ENCODE data around the gene ACACA.

ACACA gene

DNA sequence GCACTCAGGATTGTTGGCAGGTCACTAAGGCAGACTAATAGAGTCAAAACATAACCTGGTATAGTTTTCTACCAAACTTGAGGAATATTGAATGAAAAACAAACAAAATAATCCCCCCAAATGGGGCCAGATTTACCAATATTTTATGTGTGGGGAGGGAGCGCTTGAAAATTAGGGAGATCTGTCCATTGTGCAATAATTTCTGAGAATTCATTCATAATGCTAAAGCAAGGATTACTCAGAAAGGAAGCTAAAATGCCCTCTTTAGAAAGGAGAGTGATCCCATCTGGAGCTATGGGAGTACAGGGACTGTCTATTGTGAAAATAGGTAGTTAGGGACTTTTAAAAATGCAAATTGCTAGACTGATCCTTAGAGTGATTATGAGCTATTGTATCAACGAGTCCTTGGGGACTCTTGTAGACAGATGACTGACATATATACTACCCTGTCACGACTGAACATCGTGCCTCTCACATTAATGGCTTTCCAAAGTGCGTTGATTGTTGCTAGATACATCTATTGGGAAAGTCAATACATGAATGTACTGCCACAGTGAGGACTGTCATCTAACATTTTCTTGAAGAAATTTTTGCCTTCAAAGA lies 264.2 kb downstream of the ACACA start:
- no peak for DNase-seq (ENCODE audit: low read depth in 2 of 3, low spot score in 2 of 3)

DNA sequence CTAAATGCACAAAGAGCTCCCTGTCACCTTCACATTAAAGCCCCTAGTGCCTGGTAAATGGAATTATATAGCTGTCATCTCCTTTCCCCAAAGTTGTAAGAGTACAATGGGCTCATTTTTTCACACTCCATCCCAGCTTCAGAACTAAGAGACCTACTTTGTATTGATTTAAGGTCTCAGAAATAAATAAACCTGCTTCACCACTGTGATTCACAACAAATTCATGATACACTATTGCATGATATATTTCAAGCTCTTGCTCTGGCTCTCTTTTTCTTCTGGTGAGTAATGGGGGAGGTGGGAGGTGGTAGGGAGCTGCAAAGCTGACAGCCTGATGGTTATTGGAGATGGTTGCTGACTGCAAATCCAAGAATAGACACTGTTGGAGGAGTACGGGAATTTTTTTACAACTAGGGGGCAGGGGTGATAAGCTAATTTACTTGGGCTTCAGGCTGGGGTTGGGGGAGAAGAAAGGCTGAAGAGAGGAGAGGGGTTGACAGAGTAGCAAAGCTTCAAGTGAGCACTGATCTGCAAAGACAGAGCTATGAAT lies 268.0 kb downstream of the ACACA start:
- no peak for DNase-seq (ENCODE audit: low read depth in 2 of 3, low spot score in 2 of 3)

DNA sequence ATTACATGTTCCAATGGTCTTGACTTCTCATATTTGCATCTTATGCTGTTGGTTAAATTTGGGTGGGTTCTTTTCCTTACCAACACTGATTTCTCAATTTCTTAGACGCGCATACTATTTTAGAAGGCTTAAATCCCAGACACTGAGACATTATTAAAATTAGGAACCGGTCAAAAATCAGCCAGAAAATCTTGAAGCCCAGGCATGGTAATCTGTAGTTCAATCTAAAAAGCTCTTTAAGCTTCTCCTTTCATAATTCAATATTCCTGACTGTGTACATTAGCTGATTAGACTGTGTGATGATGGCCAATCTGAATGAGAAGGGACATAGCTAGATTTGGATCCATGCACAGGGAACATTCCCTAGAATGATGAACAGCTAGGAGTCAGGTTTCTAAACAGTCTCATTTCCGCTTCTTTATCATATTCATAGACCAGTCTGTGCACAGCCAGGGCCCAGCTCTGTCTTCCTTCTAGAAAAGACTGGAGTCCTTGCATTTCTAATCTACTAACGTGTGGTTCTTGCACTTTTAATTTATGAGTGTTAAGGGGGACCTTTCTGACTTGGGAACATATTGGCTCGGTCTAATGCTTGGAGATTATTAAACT lies 268.6 kb downstream of the ACACA start:
- no peak for DNase-seq (ENCODE audit: low read depth in 2 of 3, low spot score in 2 of 3)

DNA sequence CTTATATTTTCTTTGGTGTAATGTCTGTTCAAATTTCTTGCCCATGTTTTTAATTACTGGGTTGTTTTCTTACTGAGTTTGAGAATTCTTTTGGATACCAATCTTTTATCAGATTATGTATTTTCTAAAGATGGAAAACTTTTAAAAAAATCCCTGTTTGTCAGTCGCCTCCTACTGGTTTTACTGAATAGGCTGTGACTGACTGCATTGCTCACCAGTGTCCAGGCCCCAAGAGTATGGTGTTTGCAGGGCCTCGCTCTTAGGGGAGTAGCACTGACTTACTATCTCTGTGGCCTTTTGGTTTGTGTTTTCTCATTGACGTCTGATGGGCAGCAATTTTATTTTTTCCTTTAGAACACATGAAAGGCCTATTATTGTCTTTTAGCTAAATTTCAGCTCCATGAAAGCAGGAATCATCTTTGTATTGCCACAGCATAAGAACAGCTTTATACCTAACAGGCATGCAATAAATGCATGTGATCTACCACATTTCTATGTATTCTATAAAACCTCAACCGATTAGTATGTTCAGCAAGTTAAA lies 269.5 kb downstream of the ACACA start:
- DNase-seq (ENCODE audit: low read depth in 2 of 3, low spot score in 2 of 3) = no peak

DNA sequence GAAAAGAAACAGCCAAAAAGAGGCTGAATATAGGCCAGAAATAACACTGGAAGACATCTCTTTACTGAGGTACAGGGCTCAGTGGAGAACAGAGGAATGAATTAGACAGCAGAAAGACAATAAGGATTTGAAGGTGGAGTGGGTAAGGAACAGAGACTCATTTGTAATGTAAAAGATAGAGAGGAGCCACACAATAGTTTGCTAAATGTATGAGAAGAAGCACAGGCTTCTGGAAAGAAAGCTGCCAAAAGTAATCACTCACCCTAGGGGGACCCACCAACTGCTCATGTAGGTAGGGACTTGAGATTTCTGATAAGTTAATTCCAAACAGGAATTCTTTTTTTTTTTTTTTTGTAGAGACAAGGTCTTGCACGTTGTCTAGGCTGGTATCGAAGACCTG lies 271.1 kb downstream of the ACACA start:
- DNase-seq (ENCODE audit: low read depth in 2 of 3, low spot score in 2 of 3) = no peak

DNA sequence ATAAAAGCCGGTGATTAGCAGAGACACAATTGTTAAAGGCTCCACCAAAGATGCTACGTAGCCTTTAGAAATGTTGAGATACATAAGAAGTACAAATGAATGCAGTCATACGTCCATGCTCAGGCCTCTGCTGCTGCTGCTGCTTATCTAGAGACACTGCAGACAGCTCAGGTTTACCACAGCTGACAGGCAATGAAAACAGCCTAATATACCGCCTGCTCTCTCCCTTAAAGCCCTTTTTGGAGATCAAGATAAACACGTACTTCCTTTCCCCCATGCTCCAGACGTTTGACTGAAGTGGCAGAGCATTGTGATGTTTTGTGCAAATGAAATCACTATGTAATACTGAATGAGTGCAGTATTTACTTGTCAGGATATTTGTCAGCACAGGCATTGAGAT lies 272.6 kb downstream of the ACACA start:
- no peak for DNase-seq (ENCODE audit: low read depth in 2 of 3, low spot score in 2 of 3)

DNA sequence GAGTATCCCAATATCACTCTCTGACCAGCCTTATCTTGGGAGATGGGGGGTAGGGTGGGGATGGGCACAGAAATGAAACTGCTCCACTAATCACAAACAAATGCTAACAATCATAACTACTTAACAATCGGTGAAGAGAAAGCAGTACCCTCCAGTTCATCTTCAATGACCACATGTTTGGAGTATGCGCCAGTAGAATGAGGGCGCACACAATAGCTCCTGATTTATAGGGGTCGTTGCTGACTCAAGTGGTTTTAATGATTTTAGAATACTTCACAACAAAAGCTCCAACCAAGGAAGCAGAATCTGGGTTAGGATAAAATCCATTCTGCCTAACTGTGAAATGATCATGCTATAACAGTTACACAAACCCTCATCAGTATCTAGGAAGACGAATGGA lies 273.5 kb downstream of the ACACA start:
- no peak for DNase-seq (ENCODE audit: low read depth in 2 of 3, low spot score in 2 of 3)

DNA sequence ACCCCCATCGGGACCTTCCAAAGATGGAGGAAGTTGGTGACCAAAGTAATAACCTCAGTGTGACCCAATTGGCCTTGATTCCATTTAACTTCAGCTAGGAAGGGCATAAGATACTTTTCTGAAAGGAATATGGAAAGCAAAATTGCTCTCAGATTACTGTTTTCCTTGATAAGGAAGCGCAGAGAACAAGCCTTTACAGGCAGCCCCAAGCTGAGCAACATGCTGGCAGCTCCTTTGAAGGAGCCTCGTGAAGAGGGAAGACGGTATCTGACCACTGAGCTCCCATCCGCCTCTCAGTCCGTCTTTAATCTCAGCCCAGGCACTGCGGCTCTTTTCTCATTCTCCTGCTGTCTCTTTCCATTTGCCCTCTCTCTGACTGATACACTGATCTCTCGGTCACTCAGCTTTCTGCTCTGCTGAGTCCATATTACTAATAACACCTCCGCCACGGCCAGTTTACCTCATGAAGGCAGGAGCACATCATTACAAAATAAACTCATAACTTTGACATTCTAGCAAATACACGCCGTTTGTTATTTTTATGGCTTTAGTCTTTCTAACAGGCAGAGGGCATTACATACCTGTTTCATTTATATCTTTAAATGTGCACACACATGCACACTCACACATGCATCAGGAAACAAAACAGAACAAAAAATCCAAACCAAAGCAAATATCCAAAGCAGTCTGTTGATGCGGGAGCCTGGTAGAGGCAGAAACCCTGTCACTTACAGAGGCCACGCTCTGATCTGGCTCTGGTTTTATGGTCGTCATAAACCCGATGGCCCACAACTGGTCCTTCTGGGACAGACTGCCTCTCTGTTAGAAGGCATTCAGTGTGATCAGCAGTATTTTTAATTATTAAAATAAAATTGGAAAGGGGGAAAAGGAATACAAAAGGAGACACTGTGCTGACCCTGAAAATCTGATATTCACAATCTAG lies 274.7 kb downstream of the ACACA start:
- no peak for DNase-seq (ENCODE audit: low read depth in 2 of 3, low spot score in 2 of 3)

DNA sequence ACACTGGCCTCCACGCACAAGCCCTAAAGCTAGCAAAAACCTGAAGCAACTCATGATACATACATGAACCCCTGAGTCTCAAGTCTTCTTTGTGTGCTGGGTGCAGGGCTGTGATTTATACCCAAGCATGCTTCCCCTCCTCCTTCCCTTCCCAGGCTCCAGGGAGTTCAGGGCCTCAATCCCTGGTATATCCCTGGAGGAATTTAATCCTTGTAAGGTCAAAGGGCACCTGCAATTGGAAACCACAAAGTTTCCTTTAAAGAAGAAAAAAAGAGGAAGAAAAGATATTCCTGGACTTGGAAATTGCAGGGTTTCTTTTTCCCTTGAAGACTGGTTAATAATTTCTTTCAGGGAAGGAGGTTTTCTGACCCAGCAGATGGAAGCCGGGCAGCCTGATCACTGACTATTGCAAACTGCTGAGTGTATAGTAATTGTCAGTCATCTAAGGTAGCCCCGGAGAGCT lies 275.6 kb downstream of the ACACA start:
- no peak for DNase-seq (ENCODE audit: low read depth in 2 of 3, low spot score in 2 of 3)

DNA sequence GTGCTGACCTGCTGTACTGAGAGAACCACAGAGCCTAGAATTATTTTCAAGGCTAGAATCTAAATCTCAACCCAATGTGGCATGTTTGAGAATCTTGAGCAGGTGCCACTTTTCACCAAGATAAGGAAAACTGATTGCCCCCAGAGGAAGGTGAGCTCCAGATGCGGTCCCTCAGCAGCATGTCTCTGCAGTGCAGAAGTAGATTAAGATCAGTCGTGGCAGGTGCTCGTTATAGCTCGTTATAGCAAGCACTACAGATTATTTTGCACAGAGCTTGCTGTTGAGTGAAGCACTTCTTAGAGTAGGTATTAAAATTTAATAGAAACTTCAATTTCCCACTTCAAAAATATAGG lies 281.8 kb downstream of the ACACA start:
- no peak for DNase-seq (ENCODE audit: low read depth in 2 of 3, low spot score in 2 of 3)

DNA sequence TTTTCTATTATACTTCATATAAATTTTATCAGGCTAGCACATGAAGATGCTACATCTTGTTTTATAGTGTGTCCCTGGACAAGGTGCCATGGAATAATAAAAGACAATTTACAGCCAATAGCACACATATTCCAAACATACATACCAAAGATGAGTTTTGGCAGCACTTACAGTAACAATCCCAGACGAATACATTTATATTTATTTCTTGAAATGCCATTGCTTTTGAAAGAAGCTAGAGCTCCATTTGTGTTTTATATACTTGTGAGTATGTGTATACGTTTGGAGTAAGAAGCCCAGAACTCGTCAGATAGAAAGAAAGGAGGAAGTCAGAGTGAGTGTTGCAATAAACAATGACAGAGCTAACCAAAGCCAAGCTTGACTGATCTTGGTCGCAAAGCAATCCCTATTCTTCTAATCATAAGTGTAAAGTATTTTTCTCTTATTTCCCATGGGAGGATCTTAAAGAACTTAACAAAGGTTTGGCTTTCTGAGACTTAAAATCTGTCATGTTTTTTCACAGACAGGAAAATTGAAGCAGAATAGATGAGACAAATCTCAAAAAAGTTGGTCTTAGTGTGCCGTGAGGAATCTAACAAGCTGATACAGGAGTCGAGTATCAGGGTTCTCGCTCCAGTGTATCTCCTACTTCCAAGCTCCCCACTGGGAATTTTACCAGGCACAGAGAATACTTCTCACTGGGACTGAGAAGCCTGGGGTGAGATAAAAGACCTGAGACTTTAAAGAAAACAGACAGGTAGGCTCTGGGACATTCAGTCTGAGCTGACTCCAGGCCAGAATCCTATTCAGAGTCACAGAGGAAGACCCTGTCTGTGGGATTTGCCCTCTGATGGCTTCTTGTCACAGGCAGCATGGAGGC lies 282.5 kb downstream of the ACACA start:
- DNase-seq (ENCODE audit: low read depth in 2 of 3, low spot score in 2 of 3) = no peak

DNA sequence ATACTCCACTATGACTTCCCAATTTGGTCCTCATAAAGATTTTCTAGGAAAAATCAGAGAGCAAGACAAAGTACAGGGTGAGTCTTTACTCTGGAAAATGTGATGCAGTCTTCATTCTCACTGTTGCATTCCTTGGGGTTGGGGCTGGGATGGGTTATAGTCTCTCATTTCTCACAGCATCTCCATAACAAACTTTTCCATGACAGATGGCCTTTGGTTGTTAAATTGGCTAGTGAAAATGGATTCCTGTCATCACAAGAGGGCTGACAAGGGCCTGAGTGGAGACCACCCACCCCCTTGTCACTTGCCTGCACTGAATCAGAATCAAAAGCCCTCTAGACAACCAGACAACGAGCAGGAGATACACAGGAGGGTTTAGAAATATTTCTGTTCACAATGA lies 283.2 kb downstream of the ACACA start:
- DNase-seq (ENCODE audit: low read depth in 2 of 3, low spot score in 2 of 3) = no peak

DNA sequence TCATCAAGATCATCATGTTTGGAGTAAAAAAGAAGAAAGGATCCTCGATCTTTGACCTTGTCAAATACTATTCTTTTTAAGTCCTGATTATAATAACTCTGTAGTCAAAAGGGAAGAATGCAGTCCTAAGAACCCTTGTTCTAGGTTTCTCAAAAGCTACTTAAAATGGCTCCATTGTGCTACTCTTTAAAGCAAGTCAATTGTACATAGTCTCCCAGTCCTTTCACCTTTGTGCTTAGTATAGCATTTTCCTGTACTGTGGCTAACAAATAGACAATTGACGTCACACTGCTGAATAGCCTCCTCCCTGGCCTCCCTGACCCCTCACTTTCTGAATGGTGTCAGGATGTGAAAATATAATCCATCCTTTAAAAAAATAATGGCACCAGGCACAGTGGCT lies 285.0 kb downstream of the ACACA start:
- no peak for DNase-seq (ENCODE audit: low read depth in 2 of 3, low spot score in 2 of 3)

DNA sequence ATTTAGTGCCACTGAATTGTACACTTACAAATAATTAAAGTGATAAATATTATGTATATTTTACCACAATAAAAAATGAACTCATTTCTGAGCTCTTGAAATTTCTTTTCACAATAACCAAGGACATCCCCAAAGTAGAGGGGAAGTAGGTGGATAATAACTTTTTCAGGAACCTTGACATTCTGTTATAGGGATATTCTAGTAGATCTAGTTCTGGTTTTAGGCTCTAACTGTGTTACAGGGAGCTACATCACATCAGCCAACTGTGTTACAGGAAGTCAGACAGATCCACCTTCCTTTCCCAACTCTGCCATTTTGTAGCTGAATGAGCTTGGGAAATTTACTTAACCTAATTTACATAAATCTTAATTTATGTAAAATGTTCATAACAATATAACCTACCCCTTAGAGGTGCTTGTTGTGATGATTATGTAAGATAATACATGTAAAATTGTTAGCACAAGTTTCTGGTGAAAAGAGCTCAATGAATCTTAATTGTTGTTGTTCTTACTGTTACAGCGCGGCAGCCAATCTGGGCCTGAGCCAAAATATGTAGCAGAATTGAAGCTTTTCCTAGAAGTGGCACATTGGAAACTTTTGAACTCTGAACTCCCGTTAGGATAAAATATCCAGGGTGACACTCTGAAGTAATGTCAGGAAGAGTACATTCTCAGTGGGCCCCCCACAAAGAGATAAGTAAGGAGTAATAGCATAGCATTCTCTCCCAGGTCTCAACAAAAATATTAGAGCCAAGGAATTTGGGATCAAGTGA lies 288.1 kb downstream of the ACACA start:
- DNase-seq (ENCODE audit: low read depth in 2 of 3, low spot score in 2 of 3) = no peak

DNA sequence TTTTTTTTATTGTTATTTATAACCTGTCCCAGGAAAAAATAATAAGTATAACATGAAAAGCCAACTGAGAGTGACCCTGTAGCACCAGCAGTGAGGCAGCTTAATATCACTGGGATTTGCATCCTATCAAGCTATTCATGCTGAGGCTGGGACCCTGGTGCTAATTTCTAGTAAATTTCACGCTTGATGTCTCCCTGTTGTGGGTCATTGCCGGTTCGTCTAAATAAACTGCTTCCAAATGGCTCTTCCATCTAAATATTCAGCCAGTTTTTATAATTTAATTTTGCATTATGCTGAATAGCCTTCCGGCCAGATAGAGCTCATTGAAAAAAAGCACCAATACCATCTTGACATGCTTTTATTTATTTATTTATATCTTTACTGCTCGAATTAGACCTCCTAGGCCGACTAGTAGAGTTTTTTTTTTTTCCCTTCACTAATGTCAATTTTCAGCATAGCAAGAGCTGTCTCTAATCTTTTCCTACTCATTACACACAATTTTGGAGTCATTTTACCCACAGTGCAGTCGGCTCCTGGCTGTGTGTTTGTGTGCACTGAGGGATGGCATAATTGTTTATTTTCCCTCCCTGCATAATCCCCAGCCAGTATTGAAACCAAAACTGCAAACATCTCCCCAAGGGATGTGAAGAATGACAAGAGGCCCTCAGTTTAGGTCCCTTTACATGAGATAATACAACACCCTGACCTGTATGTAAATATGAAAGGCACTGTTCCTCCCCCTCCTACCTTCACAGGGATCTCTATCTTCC lies 289.1 kb downstream of the ACACA start:
- no peak for DNase-seq (ENCODE audit: low read depth in 2 of 3, low spot score in 2 of 3)

DNA sequence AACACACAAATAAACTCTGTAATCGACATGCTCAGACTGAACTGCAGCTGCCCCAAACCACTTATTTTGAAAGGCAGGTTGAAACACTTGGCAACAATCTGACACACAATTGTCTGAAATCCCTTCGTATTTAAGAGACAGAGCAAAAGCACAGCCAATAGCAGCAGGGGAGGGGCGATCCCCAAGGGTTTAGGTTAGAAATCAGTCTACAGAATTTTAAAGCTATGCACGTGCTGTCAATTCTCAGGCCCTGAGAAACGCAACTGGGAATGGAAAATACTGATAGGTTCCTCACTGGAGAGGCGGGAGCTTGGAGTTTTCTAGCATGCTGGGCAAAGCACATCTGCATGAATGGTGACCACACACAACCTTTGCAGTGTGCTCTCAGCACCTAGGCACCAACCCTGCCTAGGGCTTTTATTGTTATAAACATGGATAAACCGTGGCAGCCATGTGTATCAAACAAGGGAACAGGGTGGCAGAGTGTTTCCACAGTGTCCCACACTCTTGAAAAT lies 289.9 kb downstream of the ACACA start:
- DNase-seq (ENCODE audit: low read depth in 2 of 3, low spot score in 2 of 3) = no peak

DNA sequence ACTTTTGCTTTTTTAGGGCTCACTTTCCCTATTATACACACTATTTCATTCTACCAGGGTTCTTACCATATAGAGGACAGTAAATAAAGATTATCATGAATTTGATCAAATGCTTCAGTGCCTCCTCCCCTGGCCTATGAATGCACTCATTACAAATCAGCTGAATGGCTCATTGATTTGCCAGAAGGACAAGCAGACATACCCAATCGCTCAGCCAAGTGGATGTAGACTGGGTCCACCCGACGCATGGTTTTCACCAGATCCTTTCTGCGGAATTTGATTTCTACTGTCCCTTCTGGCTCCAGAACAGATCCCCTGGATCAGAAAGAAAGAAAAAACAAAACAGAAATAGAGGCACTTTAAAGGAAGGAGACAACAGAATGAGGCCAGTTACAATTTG lies 295.3 kb downstream of the ACACA start:
- no peak for DNase-seq (ENCODE audit: low read depth in 2 of 3, low spot score in 2 of 3)

DNA sequence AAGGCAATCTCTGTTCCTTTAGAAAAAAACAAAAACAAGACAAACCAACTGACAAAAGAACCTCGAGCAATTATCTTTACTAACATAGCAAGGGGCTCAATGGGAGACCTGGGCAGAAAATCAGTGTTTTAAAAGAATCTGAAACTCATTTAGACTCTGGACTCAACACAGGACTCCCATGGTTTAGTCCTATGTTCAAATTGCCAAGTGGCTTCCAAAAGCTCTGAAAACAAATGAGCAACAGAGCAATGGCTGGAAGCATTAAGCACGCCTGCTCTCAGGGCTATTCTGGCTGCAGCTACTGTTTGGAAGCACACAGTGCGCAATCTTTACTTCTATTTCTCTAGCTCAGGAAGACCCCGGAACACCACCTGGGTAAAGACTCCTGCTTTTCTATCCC lies 295.9 kb downstream of the ACACA start:
- no peak for DNase-seq (ENCODE audit: low read depth in 2 of 3, low spot score in 2 of 3)

All from activated CD8-positive, alpha-beta memory T cell treated with anti-CD3 and anti-CD28 coated beads for 48 hours (primary cell).